Stimulated activated CD4-positive, alpha-beta T cell treated with anti-CD3 and anti-CD28 coated beads, Interleukin-2, amount 100 ng/mL, for 24 hours (primary cell): ENCODE measurements around the gene ADD1.
"Not testable (repeated sequence)": the region's sequence is repeated elsewhere in the genome, so short reads cannot be mapped to it uniquely, and the experiment has no call there.

Experiments used
- DNase-seq, 2 donors: peaks; one replicate each; pipeline ENCODE4 v3.0.0-alpha.2; 2020

ADD1 gene

GRCh38 chr4:2948895-2949781, 105.5 kb downstream of the ADD1 start:
- no peak for DNase-seq

GRCh38 chr4:2949782-2950125, 106.1 kb downstream of the ADD1 start:
- no peak for DNase-seq

- DNase-seq, result no peak
These were observed 106.8 kb downstream of the ADD1 start for GRCh38 chr4:2950221-2950989.

- DNase-seq, result no peak
These were observed 109.9 kb downstream of the ADD1 start for GRCh38 chr4:2953496-2953895.

- DNase-seq, result peak; percentile 80 to 82
These were observed 110.9 kb downstream of the ADD1 start for GRCh38 chr4:2954358-2955185.

GRCh38 chr4:2955186-2956044, 111.8 kb downstream of the ADD1 start:
- DNase-seq, result not testable (repeated sequence)

- DNase-seq, result no peak
These were observed 114.8 kb downstream of the ADD1 start for GRCh38 chr4:2958446-2958845.

- DNase-seq, result not testable (repeated sequence)
These were observed 116.8 kb downstream of the ADD1 start for GRCh38 chr4:2960450-2960849.

- DNase-seq, result peak in 1 of 2 donors; percentile 50
These were observed 117.8 kb downstream of the ADD1 start for GRCh38 chr4:2961421-2961810.

- DNase-seq, result peak; percentile 72 to 74
These were observed 118.3 kb downstream of the ADD1 start for GRCh38 chr4:2961811-2962441.

GRCh38 chr4:2962614-2963174, 119.0 kb downstream of the ADD1 start:
- no peak for DNase-seq

- DNase-seq, result peak; percentile 95 to 97
These were observed 119.7 kb downstream of the ADD1 start, which contains the start of the genes GRK4 and NOP14 for GRCh38 chr4:2963175-2963965. Gene GRK4 (plus strand): TSS chr4:2963571. CDS start chr4:2964071, 500 bp downstream. Gene NOP14 (minus strand): TSS chr4:2963406. CDS start chr4:2963319, 87 bp downstream.

GRCh38 chr4:2963966-2964471, 120.4 kb downstream of the ADD1 start:
- no peak for DNase-seq

- DNase-seq, result no peak
These were observed 121.1 kb downstream of the ADD1 start for GRCh38 chr4:2964706-2965258.

- no peak for DNase-seq
These were observed 121.6 kb downstream of the ADD1 start for GRCh38 chr4:2965262-2965661.

- no peak for DNase-seq
These were observed 124.7 kb downstream of the ADD1 start for GRCh38 chr4:2968381-2968780.

GRCh38 chr4:2971275-2971674, 127.6 kb downstream of the ADD1 start:
- no peak for DNase-seq

GRCh38 chr4:2977211-2978088, 133.8 kb downstream of the ADD1 start:
- no peak for DNase-seq
